Osteocyte (in vitro differentiated cells): Measurements from ENCODE around the gene CAPN13. TPM values are rescaled to one million over a fixed set of nuclear protein-coding genes. Genes with fewer than 3 reads are reported as not detected.

ENCODE experiments used
- DNase-seq: peaks from one replicate; pipeline ENCODE4 v3.0.0; 2021; ENCODE audit warnings: mixed read lengths; ENCODE audit not compliant: unreplicated experiment; ENCODE audit errors: extremely low spot score
- H3K27ac Mint-ChIP-seq: one replicate; pipeline ENCODE4 v1.8.0; 2021; ENCODE audit warnings: mild to moderate bottlenecking, mixed read lengths; ENCODE audit not compliant: unreplicated experiment
- H3K27me3 Mint-ChIP-seq: one replicate; pipeline ENCODE4 v1.8.0; 2021; ENCODE audit warnings: mixed read lengths; ENCODE audit not compliant: unreplicated experiment
- H3K36me3 Mint-ChIP-seq: one replicate; pipeline ENCODE4 v1.8.0; 2021; ENCODE audit warnings: mixed read lengths; ENCODE audit not compliant: unreplicated experiment
- H3K4me1 Mint-ChIP-seq: one replicate; pipeline ENCODE4 v1.8.0; 2021; ENCODE audit warnings: mixed read lengths; ENCODE audit not compliant: unreplicated experiment
- H3K4me3 Mint-ChIP-seq: one replicate; pipeline ENCODE4 v1.8.0; 2021; ENCODE audit warnings: mild to moderate bottlenecking, moderate library complexity, mixed read lengths; ENCODE audit not compliant: unreplicated experiment
- H3K9me3 Mint-ChIP-seq: one replicate; pipeline ENCODE4 v1.8.0; 2021; ENCODE audit warnings: mixed read lengths; ENCODE audit not compliant: unreplicated experiment
- total RNA-seq: library from RNA; stranded (reverse); gene quantifications from 2 replicates; pipeline ENCODE4 v1.2.1, GENCODE V29; 2021
- TF ChIP-seq, protein P1 (sequence below): fragments of 200-600 bp; sonication (generic); IDR thresholded peaks from 2 replicates; pipeline ENCODE4 v1.5.0; 2021; ENCODE audit warnings: antibody characterized with exemption, mild to moderate bottlenecking, moderate library complexity

Gene CAPN13
- total RNA-seq, 1 donor from 2014 or later, result not detected

DNA sequence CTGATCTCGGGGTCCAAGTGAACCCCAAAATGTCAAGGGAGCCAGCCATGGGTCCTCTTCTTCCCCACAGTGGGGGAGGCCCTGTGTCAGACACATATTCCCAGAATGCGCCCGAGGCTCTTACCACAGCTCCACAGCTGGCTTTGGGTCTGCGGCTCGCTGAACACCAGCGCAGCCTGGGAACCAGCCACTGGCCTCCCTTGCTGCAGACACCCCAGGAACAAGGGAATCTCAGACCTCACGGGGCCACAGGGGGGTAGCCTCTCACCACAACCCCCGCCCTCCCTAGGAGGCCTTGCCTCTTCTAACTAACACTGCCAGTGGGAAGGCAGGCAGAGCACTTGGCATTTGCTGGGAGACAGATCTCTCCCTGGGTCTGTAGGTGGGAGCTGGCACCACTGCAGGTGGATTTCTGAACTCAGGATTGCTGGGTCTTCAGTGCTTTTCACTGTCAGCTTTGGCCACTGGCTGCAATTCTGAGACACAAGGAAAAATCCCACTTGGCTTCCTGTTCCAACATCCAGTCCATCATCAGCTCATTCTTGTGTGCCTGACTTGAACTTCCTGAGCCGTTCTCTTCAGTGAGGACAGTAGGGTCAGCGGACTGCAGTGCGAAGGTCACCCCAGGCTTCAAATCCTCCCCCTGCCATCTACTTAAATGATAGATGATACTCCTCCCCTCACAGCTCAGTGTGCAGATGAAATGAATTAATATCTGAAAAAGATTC, 128.7 kb downstream of the CAPN13 start:
- H3K9me3 Mint-ChIP-seq, result no peaks in the 10 kb centered on the region
- H3K27ac Mint-ChIP-seq, result no peak overlapping the region
- peaks cover 11% of the 10 kb centered on the region for H3K27me3 Mint-ChIP-seq
- no peaks in the 10 kb centered on the region for H3K36me3 Mint-ChIP-seq
- no peak overlapping the region for H3K4me3 Mint-ChIP-seq
- TF ChIP-seq, protein P1, sequence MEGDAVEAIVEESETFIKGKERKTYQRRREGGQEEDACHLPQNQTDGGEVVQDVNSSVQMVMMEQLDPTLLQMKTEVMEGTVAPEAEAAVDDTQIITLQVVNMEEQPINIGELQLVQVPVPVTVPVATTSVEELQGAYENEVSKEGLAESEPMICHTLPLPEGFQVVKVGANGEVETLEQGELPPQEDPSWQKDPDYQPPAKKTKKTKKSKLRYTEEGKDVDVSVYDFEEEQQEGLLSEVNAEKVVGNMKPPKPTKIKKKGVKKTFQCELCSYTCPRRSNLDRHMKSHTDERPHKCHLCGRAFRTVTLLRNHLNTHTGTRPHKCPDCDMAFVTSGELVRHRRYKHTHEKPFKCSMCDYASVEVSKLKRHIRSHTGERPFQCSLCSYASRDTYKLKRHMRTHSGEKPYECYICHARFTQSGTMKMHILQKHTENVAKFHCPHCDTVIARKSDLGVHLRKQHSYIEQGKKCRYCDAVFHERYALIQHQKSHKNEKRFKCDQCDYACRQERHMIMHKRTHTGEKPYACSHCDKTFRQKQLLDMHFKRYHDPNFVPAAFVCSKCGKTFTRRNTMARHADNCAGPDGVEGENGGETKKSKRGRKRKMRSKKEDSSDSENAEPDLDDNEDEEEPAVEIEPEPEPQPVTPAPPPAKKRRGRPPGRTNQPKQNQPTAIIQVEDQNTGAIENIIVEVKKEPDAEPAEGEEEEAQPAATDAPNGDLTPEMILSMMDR, result no peak
- H3K4me1 Mint-ChIP-seq, result no peaks in the 10 kb centered on the region
- DNase-seq, result peak; percentile 66

DNA sequence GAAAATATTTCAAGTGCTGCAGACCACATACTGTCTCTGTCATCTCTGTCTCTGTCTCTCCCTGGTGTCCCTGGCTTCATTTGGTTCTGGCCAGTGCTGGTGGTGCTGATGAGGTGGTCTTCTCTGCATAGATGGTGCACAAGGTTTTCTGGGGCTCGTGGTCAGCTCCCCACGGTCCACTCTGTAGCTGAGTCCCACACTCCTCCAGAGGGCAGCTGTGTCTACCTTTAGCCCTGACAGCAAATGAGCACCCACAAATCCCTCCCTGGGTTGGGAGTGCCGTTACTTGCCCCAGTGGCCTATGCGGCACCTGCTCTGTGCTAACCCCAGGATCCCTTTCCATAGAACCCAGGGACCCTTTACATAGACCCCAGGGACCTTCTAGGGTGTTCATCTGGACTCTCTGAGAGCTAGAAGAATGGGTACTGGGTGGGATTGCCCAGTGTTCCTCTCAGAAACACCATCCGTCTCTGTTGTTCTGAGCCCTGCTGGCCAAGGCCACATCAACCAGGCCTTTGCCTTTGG, 129.3 kb downstream of the CAPN13 start:
- no peaks in the 10 kb centered on the region for H3K36me3 Mint-ChIP-seq
- no peak overlapping the region for H3K4me3 Mint-ChIP-seq
- peak; percentile 71 for DNase-seq
- H3K27me3 Mint-ChIP-seq, result peaks cover 6% of the 10 kb centered on the region
- H3K4me1 Mint-ChIP-seq, result no peaks in the 10 kb centered on the region
- TF ChIP-seq, protein P1, result no peak
- H3K27ac Mint-ChIP-seq, result no peak overlapping the region
- no peaks in the 10 kb centered on the region for H3K9me3 Mint-ChIP-seq

DNA sequence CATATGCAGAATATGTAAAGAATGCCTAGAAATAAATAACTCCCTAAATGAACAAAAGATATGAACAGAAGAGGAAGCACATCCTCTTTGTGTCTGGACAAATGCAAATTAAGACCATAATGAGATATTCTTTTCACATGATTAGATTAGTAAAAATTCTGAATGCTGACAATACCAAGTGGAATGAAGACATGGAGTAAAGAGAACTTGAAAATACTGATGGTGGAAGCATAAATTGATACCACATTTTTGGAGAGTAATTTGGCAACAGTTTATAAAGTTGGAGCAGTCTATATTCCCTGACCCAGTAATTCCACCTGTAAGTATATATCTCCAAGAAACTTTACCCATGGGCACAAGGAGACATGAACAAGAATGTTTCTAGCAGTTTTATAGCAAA, 130.0 kb downstream of the CAPN13 start:
- H3K27ac Mint-ChIP-seq, result no peak overlapping the region
- no peaks in the 10 kb centered on the region for H3K36me3 Mint-ChIP-seq
- H3K27me3 Mint-ChIP-seq, result peaks cover 2% of the 10 kb centered on the region
- DNase-seq, result no peak
- no peaks in the 10 kb centered on the region for H3K4me1 Mint-ChIP-seq
- no peak overlapping the region for H3K4me3 Mint-ChIP-seq
- TF ChIP-seq, protein P1, result no peak
- peaks cover 4% of the 10 kb centered on the region for H3K9me3 Mint-ChIP-seq

DNA sequence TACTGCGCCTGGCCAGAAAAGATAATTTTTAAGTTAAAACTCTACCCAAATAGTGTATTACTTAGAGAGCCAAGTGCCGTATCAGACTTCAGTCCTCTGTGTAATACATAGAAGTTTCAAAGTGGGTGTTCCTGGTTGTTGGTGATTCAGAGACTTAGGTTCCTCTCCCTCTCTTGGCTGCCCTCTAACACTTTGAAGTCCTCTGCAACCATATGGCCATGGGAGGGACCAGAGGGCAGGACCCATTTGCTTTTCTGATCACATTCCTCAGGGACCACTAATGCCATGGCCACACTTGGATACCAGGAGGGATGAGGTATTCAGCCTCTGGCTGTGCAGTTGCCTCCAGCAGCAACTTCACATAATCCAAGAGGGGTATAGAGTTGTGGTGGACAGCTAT, 131.5 kb downstream of the CAPN13 start:
- peak; percentile 21 for DNase-seq
- no peaks in the 10 kb centered on the region for H3K36me3 Mint-ChIP-seq
- no peaks in the 10 kb centered on the region for H3K27me3 Mint-ChIP-seq
- H3K9me3 Mint-ChIP-seq, result peaks cover 5% of the 10 kb centered on the region
- H3K27ac Mint-ChIP-seq, result no peak overlapping the region
- no peaks in the 10 kb centered on the region for H3K4me1 Mint-ChIP-seq
- H3K4me3 Mint-ChIP-seq, result no peak overlapping the region
- TF ChIP-seq, protein P1, result no peak

DNA sequence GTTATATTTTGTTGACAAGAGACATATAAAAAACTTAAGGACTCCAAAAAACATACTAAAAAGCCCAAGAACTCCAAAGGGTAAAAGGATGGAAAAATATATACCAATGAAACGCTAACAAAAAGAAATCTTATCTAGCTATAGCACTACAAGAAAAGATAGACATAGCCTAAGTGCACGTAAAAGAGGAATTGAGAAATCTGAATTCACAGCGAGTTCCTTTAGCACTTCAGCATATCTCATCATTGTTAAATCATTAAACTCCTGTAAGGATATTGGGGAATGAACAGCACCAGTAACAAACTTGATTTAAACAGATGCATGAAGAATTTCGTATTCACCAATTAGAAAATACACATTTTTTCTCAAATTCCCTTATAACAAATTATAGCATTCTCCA, 134.1 kb downstream of the CAPN13 start:
- Mint-ChIP-seq H3K9me3 (peaks cover 21% of the 10 kb centered on the region), H3K4me1 (no peaks in the 10 kb centered on the region), H3K36me3 (peaks cover 3% of the 10 kb centered on the region), H3K27ac (no peak overlapping the region), H3K27me3 (no peaks in the 10 kb centered on the region), H3K4me3 (no peak overlapping the region)
- TF ChIP-seq, protein P1, result no peak
- DNase-seq, result no peak
